ENCODE measurements around the gene PLEKHG2.

Gene PLEKHG2

DNA sequence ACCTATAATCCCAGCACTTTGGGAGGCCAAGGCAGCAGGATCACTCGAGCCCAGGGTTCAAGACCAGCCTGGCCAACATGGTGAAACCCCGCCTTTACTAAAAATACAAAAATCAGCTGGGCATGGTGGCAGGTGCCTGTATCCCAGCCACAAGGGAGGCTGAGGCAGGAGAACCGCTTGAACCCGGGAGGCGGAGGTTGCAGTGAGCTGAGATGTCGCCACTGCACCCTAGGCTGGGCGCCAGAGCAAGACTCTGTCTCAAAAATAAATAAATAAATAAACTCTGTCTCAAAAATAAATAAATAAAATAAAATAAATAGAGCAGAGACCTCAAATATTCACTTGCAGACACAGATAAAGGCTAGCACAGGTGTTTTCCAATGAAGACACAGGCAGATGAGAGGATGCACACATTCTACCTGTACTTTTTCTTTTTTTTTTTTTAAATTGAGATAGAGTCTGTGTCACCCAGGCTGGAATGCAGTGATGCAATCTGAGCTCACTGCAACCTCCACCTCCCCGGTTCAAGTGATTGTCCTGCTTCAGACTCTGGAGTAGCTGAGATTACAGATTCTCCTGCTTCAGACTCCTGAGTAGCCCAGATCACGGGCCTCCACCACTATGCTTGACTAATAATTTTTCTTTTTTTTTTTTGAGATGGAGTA, 25.9 kb downstream of the PLEKHG2 start:
- DNase-seq (ENCODE audit: extremely low spot score) = no peak
- ChIA-PET POLR2A (no interaction called here), CTCF (interaction anchor here (1.0 to 3.9 kb wide), 7 partner anchors 8 to 104 kb away, joined by 3 to 38 read pairs (median 3); partner anchors contain the start of gene EID2B)
- TF ChIP-seq, protein P1, sequence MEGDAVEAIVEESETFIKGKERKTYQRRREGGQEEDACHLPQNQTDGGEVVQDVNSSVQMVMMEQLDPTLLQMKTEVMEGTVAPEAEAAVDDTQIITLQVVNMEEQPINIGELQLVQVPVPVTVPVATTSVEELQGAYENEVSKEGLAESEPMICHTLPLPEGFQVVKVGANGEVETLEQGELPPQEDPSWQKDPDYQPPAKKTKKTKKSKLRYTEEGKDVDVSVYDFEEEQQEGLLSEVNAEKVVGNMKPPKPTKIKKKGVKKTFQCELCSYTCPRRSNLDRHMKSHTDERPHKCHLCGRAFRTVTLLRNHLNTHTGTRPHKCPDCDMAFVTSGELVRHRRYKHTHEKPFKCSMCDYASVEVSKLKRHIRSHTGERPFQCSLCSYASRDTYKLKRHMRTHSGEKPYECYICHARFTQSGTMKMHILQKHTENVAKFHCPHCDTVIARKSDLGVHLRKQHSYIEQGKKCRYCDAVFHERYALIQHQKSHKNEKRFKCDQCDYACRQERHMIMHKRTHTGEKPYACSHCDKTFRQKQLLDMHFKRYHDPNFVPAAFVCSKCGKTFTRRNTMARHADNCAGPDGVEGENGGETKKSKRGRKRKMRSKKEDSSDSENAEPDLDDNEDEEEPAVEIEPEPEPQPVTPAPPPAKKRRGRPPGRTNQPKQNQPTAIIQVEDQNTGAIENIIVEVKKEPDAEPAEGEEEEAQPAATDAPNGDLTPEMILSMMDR (IDR thresholded peaks at IDR 0.05; ENCODE audit: control extremely low read depth, extremely low read depth, low read depth, missing control alignments) = no peak

DNA sequence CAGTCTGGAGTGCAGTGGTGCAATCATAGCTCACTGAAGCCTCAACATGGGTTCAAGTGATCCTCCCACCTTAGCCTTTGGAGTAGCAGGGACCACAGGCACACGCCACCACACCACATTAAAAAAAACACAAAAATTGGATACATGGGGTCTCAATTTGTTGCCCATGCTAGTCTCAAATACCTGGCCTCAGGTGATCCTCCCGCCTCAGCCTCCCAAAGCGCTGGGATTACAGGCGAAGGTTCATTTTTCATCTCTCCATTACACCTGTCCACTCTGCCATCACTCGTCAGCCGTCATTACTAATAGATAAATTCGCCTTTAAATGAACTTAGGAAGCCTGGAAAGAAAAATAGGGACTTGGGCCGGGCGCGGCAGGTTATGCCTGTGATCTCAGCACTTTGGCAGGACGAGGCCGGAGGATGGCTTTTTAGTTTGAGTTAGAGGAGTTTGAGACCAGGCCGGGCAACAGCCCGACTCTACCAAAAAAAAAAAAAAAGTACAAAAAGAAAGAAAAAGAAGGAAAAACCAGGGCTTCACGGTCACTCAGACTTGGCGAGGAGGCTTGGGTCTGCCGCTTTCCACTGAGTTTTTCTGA, 32.2 kb downstream of the PLEKHG2 start:
- no peak for DNase-seq (ENCODE audit: extremely low spot score)

DNA sequence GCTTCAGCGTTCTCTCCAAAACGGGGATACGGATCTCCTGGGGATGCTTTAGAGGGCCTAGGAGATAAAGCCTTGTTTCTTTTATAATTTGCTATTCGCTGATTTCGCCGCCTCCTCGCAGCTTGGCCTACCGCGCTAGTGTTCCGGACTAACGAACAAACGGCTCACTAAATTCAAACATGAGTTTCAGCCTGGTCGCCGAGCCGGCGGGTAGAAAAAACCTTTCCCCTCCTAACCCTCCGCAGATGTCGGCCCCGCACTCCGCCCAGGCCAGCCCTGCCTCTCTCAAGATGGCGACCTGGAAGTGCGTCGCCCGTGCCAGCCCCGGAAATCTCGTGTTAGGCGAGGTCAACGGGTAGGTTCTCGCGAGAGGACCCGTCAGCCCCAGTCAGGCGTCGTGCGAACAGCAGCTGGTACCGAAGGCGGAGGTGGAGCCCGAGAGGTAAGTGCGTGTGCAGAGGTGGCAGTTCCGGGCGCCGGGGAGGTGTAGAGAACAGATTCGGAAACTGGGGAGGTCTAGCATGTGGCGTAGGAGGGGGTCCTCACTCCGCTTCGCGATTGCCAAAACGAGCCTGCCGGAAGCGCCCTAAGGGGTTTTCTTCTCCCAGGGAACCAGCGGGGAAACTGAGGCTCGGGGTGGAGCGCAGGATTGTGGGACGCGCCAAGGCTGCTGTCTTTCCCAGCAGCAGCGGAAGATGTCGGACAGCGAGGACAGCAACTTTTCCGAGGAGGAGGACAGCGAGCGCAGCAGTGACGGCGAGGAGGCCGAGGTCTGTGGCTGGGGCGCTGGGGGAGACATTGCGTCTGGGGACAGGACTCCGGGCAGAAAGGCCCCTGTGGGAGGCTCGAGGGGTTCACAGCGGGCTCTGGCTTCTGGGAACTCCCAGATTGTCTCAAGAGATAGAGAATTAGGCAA, 33.0 kb downstream of the PLEKHG2 start, which contains the start of gene SUPT5H:
Gene SUPT5H (plus strand): TSS at position 387 of the 916 bp plus-strand sequence. CDS start 309 bp downstream, at position 696.
- DNase-seq (ENCODE audit: extremely low spot score) = peak; percentile 98
- TF ChIP-seq, protein P1 (IDR thresholded peaks at IDR 0.05; ENCODE audit: control extremely low read depth, extremely low read depth, low read depth, missing control alignments) = no peak
- ChIA-PET POLR2A (interaction anchor here (0.6 to 1.6 kb wide), 4 partner anchors 10 to 594 kb away, joined by 3 to 16 read pairs (median 7); partner anchors contain the start of gene RPS16), CTCF (interaction anchor here (1.0 to 2.8 kb wide), 4 partner anchors 29 to 88 kb away, joined by 3 to 7 read pairs (median 4); no protein-coding TSS in a partner anchor)

More for the DNA sequence above, 32.2 kb downstream of the PLEKHG2 start:
- POLR2A ChIA-PET = interaction anchor here (0.6 to 1.6 kb wide), 9 partner anchors 9 to 1923 kb away, joined by 3 to 16 read pairs (median 4); partner anchors contain the start of gene RPS16
- TF ChIP-seq, protein P1 (IDR thresholded peaks at IDR 0.05; ENCODE audit: control extremely low read depth, extremely low read depth, low read depth, missing control alignments) = no peak
- CTCF ChIA-PET = interaction anchor here (1.0 to 2.8 kb wide), 3 partner anchors 30 to 58 kb away, joined by 3 to 7 read pairs (median 4); no protein-coding TSS in a partner anchor

DNA sequence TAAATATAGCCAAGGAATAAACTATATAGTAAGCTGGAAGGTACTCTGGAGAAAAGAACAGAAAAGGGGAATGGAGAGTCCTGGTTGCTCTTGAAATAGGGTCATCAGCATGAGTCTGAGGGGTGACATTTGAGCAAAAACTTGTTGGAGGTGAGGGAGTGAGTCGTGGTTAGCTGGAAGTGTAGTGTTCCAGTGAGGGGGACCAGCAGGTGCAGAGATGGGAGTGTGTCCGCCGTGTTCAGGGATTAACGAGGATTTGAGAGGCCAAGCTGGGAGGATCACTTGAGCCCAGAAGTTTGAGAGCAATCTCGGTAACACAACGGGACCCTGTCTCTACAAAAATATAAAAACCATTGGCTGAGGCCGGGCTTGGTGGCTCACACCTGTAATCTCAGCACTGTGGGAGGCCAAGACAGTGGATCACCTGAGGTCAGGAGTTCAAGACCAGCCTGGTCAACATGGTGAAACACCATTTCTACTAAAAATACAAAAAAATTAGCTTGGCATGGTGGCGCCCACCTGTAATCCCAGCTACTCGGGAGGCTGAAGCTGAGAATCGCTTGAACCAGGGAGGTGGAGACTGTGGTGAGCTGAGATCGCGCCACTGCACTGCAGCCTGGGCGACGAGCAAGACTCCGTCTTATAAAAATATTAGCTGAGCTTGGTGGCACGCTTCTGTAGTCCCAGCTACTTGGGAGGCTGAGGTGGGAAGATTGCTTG, 34.1 kb downstream of the PLEKHG2 start:
- TF ChIP-seq, protein P1 (IDR thresholded peaks at IDR 0.05; ENCODE audit: control extremely low read depth, extremely low read depth, low read depth, missing control alignments) = no peak
- no peak for DNase-seq (ENCODE audit: extremely low spot score)
- CTCF ChIA-PET = interaction anchor here (0.9 to 3.8 kb wide), 6 partner anchors 9 to 87 kb away, joined by 3 to 22 read pairs (median 4); no protein-coding TSS in a partner anchor
- POLR2A ChIA-PET = interaction anchor here (1.6 to 3.0 kb wide), 2 partner anchors 11 to 19 kb away, joined by 3 to 11 read pairs; partner anchors contain the start of gene RPS16

DNA sequence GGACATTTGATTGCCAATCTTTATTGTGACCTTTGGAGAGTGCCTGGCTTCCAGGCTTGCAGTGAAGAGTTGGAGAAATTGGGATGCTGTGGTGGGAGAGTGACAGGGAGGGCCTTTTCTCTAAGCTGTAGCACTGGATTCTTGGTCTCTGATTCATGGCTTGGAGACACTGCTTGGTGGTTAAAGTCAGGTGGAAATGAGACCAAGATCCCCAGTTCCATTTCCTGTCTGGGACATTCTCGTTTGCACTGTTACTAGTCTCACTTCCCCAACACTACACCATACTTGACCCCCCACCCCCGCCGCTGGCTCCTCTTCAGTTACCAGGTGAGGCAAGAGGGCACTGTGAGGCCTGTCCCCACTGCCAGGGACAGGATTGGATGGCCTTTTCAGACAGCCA, 35.8 kb downstream of the PLEKHG2 start:
- peak; percentile 67 for DNase-seq (ENCODE audit: extremely low spot score)
- ChIA-PET CTCF (interaction anchor here (3.8 kb wide), 1 partner anchor 26 kb away, joined by 22 read pairs; no protein-coding TSS in a partner anchor), POLR2A (interaction anchor here (1.0 to 3.0 kb wide), 2 partner anchors 13 to 14 kb away, joined by 4 to 11 read pairs; partner anchors contain the start of gene RPS16)
- TF ChIP-seq, protein P1 (IDR thresholded peaks at IDR 0.05; ENCODE audit: control extremely low read depth, extremely low read depth, low read depth, missing control alignments) = no peak

All from GM10248 (cell line).